Fibroblast of mammary gland (primary cell): ENCODE measurements around the gene CCDC34.

Experiments
- DNase-seq: peaks from one replicate; pipeline ENCODE4 v3.0.0-alpha.2; 2010; ENCODE audit warnings: low read depth
- H3K4me3 ChIP-seq: 2 replicates; pipeline ENCODE4 v1.5.1; 2011; ENCODE audit warnings: low read depth, mild to moderate bottlenecking, low read length, moderate library complexity; ENCODE audit not compliant: control insufficient read depth
- CTCF ChIP-seq: conservative IDR thresholded peaks from 2 replicates; pipeline ENCODE4 v1.5.1; 2011; ENCODE audit warnings: low read depth, low read length, inconsistent platforms; ENCODE audit not compliant: control insufficient read depth, insufficient read depth

The CCDC34 gene

GRCh38 chr11:27401833-27402316 lies 38.9 kb upstream of the CCDC34 start:
- no peak for DNase-seq
- no peak for TF ChIP-seq CTCF
- H3K4me3 ChIP-seq = no peak overlapping the region

GRCh38 chr11:27401280-27401832 lies 38.3 kb upstream of the CCDC34 start:
- DNase-seq = no peak
- H3K4me3 ChIP-seq = no peak overlapping the region
- TF ChIP-seq CTCF = no peak

- no peak for TF ChIP-seq CTCF
- H3K4me3 ChIP-seq = no peak overlapping the region
- DNase-seq = no peak
Observed at GRCh38 chr11:27398400-27398770, 35.4 kb upstream of the CCDC34 start.

- no peak for DNase-seq
- H3K4me3 ChIP-seq = no peak overlapping the region
- TF ChIP-seq CTCF = no peak
Observed at GRCh38 chr11:27397624-27398399, 34.8 kb upstream of the CCDC34 start.

- no peak for TF ChIP-seq CTCF
Observed at GRCh38 chr11:27396259-27396839, 33.3 kb upstream of the CCDC34 start.

GRCh38 chr11:27395556-27396258 lies 32.7 kb upstream of the CCDC34 start:
- no peak overlapping the region for H3K4me3 ChIP-seq
- no peak for DNase-seq
- no peak for TF ChIP-seq CTCF

More at GRCh38 chr11:27396259-27396839, 33.3 kb upstream of the CCDC34 start:
- no peak for DNase-seq
- no peak overlapping the region for H3K4me3 ChIP-seq
